Ishikawa (cell line): ENCODE data around the gene IMMP2L.

Experiments used
- CEBPB ChIP-seq: IDR thresholded peaks from 2 replicates; pipeline ENCODE4 v1.6.1; 2012
- EGR1 ChIP-seq: IDR thresholded peaks from 2 replicates; pipeline ENCODE4 v1.6.1; 2012
- EP300 ChIP-seq: IDR thresholded peaks from 2 replicates; pipeline ENCODE4 v1.6.1; 2012; ENCODE audit warnings: borderline replicate concordance
- MAX ChIP-seq: IDR thresholded peaks from 2 replicates; pipeline ENCODE4 v1.6.1; 2012
- RAD21 ChIP-seq: IDR thresholded peaks from 2 replicates; pipeline ENCODE4 v1.6.1; 2012; ENCODE audit warnings: low read depth
- REST ChIP-seq: IDR thresholded peaks from 2 replicates; pipeline ENCODE4 v1.6.1; 2012; ENCODE audit warnings: low read depth, mild to moderate bottlenecking
- TAF1 ChIP-seq: IDR thresholded peaks from 2 replicates; pipeline ENCODE4 v1.6.1; 2012; ENCODE audit warnings: low read depth, mild to moderate bottlenecking
- YY1 ChIP-seq: IDR thresholded peaks from 2 replicates; pipeline ENCODE4 v1.6.1; 2012; ENCODE audit warnings: low read depth
- ZBTB7A ChIP-seq: IDR thresholded peaks from 2 replicates; pipeline ENCODE4 v1.6.1; 2012; ENCODE audit warnings: low read depth
- TF ChIP-seq, protein P1 (sequence below): IDR thresholded peaks from 2 replicates; pipeline ENCODE4 v1.6.1; 2012

GRCh38 chr7:111527545-111527944 is 34.7 kb downstream of the IMMP2L start:
- TF ChIP-seq TAF1: no peak
- no peak for TF ChIP-seq MAX
- TF ChIP-seq EP300: no peak
- no peak for TF ChIP-seq CEBPB
- no peak for TF ChIP-seq YY1
- TF ChIP-seq RAD21: no peak
- no peak for TF ChIP-seq EGR1
- no peak for TF ChIP-seq ZBTB7A
- TF ChIP-seq REST: no peak
- TF ChIP-seq, protein P1, sequence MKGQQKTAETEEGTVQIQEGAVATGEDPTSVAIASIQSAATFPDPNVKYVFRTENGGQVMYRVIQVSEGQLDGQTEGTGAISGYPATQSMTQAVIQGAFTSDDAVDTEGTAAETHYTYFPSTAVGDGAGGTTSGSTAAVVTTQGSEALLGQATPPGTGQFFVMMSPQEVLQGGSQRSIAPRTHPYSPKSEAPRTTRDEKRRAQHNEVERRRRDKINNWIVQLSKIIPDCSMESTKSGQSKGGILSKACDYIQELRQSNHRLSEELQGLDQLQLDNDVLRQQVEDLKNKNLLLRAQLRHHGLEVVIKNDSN: no peak
